Glutamatergic neuron (in vitro differentiated cells): Measurements from ENCODE around the gene GINS2. TPM values are rescaled to one million over a fixed set of nuclear protein-coding genes. Genes with fewer than 3 reads are reported as not detected.

Source experiments
- DNase-seq: peaks from one replicate; pipeline ENCODE4 v3.0.0; 2022
- H3K27ac Mint-ChIP-seq: one replicate; pipeline ENCODE4 v1.8.0; 2020; ENCODE audit warnings: mild to moderate bottlenecking, mixed read lengths, inconsistent platforms; ENCODE audit not compliant: unreplicated experiment
- H3K27me3 Mint-ChIP-seq: one replicate; pipeline ENCODE4 v1.8.0; 2020; ENCODE audit warnings: mild to moderate bottlenecking, moderate library complexity, mixed read lengths, inconsistent platforms; ENCODE audit not compliant: unreplicated experiment
- H3K36me3 Mint-ChIP-seq: one replicate; pipeline ENCODE4 v1.8.0; 2020; ENCODE audit warnings: mild to moderate bottlenecking, mixed read lengths, inconsistent platforms; ENCODE audit not compliant: unreplicated experiment
- H3K4me1 Mint-ChIP-seq: one replicate; pipeline ENCODE4 v1.8.0; 2020; ENCODE audit warnings: mild to moderate bottlenecking, low read depth, mixed read lengths, inconsistent platforms; ENCODE audit not compliant: unreplicated experiment
- H3K4me3 Mint-ChIP-seq: one replicate; pipeline ENCODE4 v1.8.0; 2020; ENCODE audit warnings: mild to moderate bottlenecking, mixed read lengths, inconsistent platforms; ENCODE audit not compliant: unreplicated experiment
- H3K9me3 Mint-ChIP-seq: one replicate; pipeline ENCODE4 v1.8.0; 2020; ENCODE audit warnings: mild to moderate bottlenecking, moderate library complexity, mixed read lengths, inconsistent platforms; ENCODE audit not compliant: unreplicated experiment
- CTCF ChIP-seq: fragments of 200-600 bp; sonication (generic); IDR thresholded peaks from one replicate; pipeline ENCODE4 v1.5.0; 2021; ENCODE audit not compliant: partially characterized antibody, unreplicated experiment
- total RNA-seq: library from RNA; stranded (reverse); fragmentation: NEBNext Ultra II Directional; extraction: Animal tissue kit (Norgen Biotek cat#: 25700); gene quantifications from one replicate; pipeline ENCODE4 v1.2.1, GENCODE V29; 2021; ENCODE audit not compliant: unreplicated experiment

The GINS2 gene
- total RNA-seq, 1 donor from 2014 or later, result 7.1 TPM

DNA sequence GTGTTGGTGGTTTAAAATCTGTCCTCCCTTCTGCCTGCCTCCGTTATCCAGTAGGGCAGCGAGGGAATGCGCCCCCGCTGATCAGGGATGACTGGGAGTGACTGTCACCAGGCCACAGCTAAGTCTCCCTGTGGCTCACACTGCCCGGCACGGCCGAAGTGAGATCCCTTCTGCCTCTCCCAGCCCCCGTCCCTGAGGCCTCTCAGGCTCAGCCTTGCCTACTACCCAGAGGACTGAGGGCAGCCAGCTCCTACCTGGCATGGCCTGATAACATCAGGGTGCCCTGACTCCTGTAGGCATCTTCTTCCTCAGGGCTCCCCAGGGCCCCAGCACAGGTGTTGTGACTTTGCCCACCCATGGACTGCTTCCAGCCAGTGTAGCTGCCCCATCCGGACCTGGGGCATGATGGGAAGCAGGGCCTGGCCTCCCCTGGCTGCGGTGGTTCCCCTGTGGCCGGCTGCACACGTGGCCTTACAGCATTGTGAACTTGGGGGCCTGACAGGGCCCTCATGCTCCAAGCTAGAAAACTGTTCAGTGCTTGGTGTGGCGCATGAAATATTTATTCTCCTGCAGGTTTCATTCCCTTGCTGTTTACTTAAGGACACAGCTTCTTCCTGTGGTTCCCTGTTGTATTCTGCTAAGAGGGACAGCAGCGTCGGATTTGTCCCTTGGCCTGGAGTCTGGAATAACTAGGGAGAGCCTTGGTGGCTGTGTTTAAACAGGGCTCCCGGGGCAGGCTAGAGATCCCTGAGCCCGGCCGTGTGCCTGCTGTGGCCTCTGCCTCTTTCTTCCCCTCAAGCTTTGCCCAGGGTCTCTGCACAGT is 30.0 kb downstream of the GINS2 start:
- H3K36me3 Mint-ChIP-seq, result no peaks in the 10 kb centered on the region
- no peak for TF ChIP-seq CTCF
- H3K27ac Mint-ChIP-seq, result peak overlapping the region; percentile 86
- H3K27me3 Mint-ChIP-seq, result peaks cover 39% of the 10 kb centered on the region
- peaks cover 26% of the 10 kb centered on the region for H3K4me1 Mint-ChIP-seq
- H3K4me3 Mint-ChIP-seq, result no peak overlapping the region
- peaks cover 38% of the 10 kb centered on the region for H3K9me3 Mint-ChIP-seq
- no peak for DNase-seq

DNA sequence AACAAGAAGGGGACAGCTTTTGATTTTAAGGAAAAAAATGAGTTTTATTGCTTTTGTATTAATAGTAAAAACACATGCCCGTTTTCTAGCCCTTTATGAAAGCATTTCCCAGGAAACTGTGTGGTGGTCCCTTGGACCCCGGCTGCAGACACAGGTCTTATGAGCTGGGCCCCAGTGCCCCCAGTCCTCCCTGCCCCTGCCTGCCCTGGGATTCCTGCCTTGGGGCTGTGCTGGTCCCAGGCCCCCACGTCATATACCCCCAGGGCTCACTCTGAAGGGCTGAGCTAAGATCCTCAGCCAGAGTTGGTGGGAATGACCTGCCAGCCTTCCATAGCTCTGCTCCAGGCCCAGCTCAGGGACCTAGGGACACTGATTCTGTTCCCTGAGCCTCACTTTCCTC is 30.8 kb downstream of the GINS2 start:
- TF ChIP-seq CTCF, result no peak
- H3K27ac Mint-ChIP-seq, result peak overlapping the region; percentile 60
- no peak for DNase-seq
- no peaks in the 10 kb centered on the region for H3K36me3 Mint-ChIP-seq
- H3K27me3 Mint-ChIP-seq, result peaks cover 36% of the 10 kb centered on the region
- H3K9me3 Mint-ChIP-seq, result peaks cover 36% of the 10 kb centered on the region
- H3K4me3 Mint-ChIP-seq, result no peak overlapping the region
- H3K4me1 Mint-ChIP-seq, result peaks cover 24% of the 10 kb centered on the region

- DNase-seq, result no peak
- peak overlapping the region; percentile 33 for H3K27ac Mint-ChIP-seq
- H3K9me3 Mint-ChIP-seq, result peaks cover 35% of the 10 kb centered on the region
- H3K4me3 Mint-ChIP-seq, result no peak overlapping the region
- H3K4me1 Mint-ChIP-seq, result peaks cover 21% of the 10 kb centered on the region
- no peak for TF ChIP-seq CTCF
- H3K27me3 Mint-ChIP-seq, result peaks cover 35% of the 10 kb centered on the region
- H3K36me3 Mint-ChIP-seq, result no peaks in the 10 kb centered on the region
Measured at GRCh38 chr16:85657267-85657650, 31.5 kb downstream of the GINS2 start.

GRCh38 chr16:85656351-85657266 is 32.1 kb downstream of the GINS2 start:
- no peaks in the 10 kb centered on the region for H3K36me3 Mint-ChIP-seq
- no peak for DNase-seq
- TF ChIP-seq CTCF, result no peak
- H3K27ac Mint-ChIP-seq, result peak overlapping the region; percentile 33
- H3K9me3 Mint-ChIP-seq, result peaks cover 35% of the 10 kb centered on the region
- H3K4me1 Mint-ChIP-seq, result peaks cover 21% of the 10 kb centered on the region
- no peak overlapping the region for H3K4me3 Mint-ChIP-seq
- H3K27me3 Mint-ChIP-seq, result peaks cover 36% of the 10 kb centered on the region
